SK-N-SH (cell line): ENCODE data around the gene ERN1. TPM values are rescaled to one million over a fixed set of nuclear protein-coding genes. Genes with fewer than 3 reads are reported as not detected.

Experiments
- CTCF ChIA-PET: fragments of 300-600, 350-600 bp; formaldehyde crosslinking; extraction: SDS; loops from one replicate; lab custom pipeline; 2021; lab: Yijun Ruan, JAX
- POLR2A ChIA-PET: fragments of 350-600 bp; sonication (Branson Sonifier 250); formaldehyde crosslinking; extraction: SDS; loops from one replicate; lab custom pipeline; 2020; ENCODE audit warnings: antibody characterized with exemption, inconsistent platforms; lab: Yijun Ruan, JAX
- DNase-seq: peaks from one replicate; pipeline ENCODE4 v3.0.0; 2012
- H2AFZ ChIP-seq: fragments of 200-600 bp; sonication (generic); 2 replicates; pipeline ENCODE4 v1.8.1; 2016; ENCODE audit warnings: antibody characterized with exemption, mild to moderate bottlenecking, low read depth
- H3F3A ChIP-seq: fragments of 200-600 bp; sonication (generic); replicated peaks from 2 replicates; pipeline ENCODE3; 2016; ENCODE audit warnings: antibody characterized with exemption, mild to moderate bottlenecking; ENCODE audit not compliant: insufficient read depth
- H3K27ac ChIP-seq, 2 experiments: fragments of 200-500 bp in 1 of 2; fragments of 200-600 bp in 1 of 2; sonication (Bioruptor generic) in 1 of 2; sonication (generic), shearing (Covaris generic) in 1 of 2; 2 replicates each; pipeline versions ENCODE4 v1.5.1 to v1.6.1; 2014 to 2016; ENCODE audit warnings: low read depth in 2 of 2, inconsistent platforms in 1 of 2, low read length in 1 of 2, mild to moderate bottlenecking in 1 of 2, mixed read lengths in 1 of 2
- H3K27me3 ChIP-seq: fragments of 200-600 bp; sonication (generic), shearing (Covaris generic); 2 replicates; pipeline ENCODE4 v1.6.1; 2016; ENCODE audit warnings: mixed run types; ENCODE audit not compliant: insufficient read depth
- H3K36me3 ChIP-seq, 2 experiments: fragments of 200-500 bp in 1 of 2; fragments of 200-600 bp in 1 of 2; sonication (Bioruptor generic) in 1 of 2; sonication (generic) in 1 of 2; replicated peaks in 1 of 2; 2 replicates each; pipeline versions ENCODE3 to v1.5.1; 2014 to 2016; ENCODE audit warnings: low read length in 1 of 2, mild to moderate bottlenecking in 1 of 2; ENCODE audit not compliant: insufficient read depth in 2 of 2, control insufficient read depth in 1 of 2
- H3K4me1 ChIP-seq, 2 experiments: fragments of 200-500 bp in 1 of 2; fragments of 200-600 bp in 1 of 2; sonication (Bioruptor generic) in 1 of 2; sonication (generic), shearing (Covaris generic) in 1 of 2; 2 replicates each; pipeline versions ENCODE4 v1.5.1 to v1.6.1; 2014 to 2016; ENCODE audit warnings: low read depth in 1 of 2, low read length in 1 of 2, mixed run types in 1 of 2; ENCODE audit not compliant: insufficient read depth in 2 of 2, control insufficient read depth in 1 of 2
- H3K4me2 ChIP-seq: fragments of 200-600 bp; sonication (generic), shearing (Covaris generic); 2 replicates; pipeline ENCODE4 v1.6.1; 2017; ENCODE audit warnings: mixed run types
- H3K4me3 ChIP-seq, 2 experiments: fragments of 200-500 bp in 1 of 2; fragments of 200-600 bp in 1 of 2; sonication (Bioruptor generic) in 1 of 2; sonication (generic), shearing (Covaris generic) in 1 of 2; 2 replicates each; pipeline versions ENCODE4 v1.5.1 to v1.8.1; 2014 to 2016; ENCODE audit warnings: low read depth in 2 of 2, inconsistent platforms in 1 of 2, low read length in 1 of 2, mild to moderate bottlenecking in 1 of 2, mixed read lengths in 1 of 2, moderate library complexity in 1 of 2
- H3K79me2 ChIP-seq: fragments of 200-600 bp; sonication (generic); 2 replicates; pipeline ENCODE4 v1.8.1; 2017; ENCODE audit warnings: mild to moderate bottlenecking; ENCODE audit not compliant: insufficient read depth
- H3K9ac ChIP-seq: fragments of 200-600 bp; sonication (generic); 2 replicates; pipeline ENCODE4 v1.6.1; 2017; ENCODE audit warnings: mixed run types
- H3K9me2 ChIP-seq: fragments of 200-600 bp; sonication (generic); 2 replicates; pipeline ENCODE4 v1.6.1; 2017; ENCODE audit warnings: mixed run types
- H3K9me3 ChIP-seq: fragments of 200-600 bp; sonication (generic); 2 replicates; pipeline ENCODE4 v1.6.1; 2017; ENCODE audit warnings: mixed run types, mild to moderate bottlenecking, moderate library complexity
- H4K20me1 ChIP-seq: fragments of 200-600 bp; sonication (generic); 2 replicates; pipeline ENCODE4 v1.6.1; 2017; ENCODE audit warnings: mild to moderate bottlenecking, mixed run types; ENCODE audit not compliant: insufficient read depth
- CTCF ChIP-seq: fragments of 200-600 bp; sonication (generic); IDR thresholded peaks from 2 replicates; pipeline ENCODE4 v1.6.1; 2017; ENCODE audit warnings: antibody characterized with exemption, mild to moderate bottlenecking, moderate library complexity
- ELF1 ChIP-seq: IDR thresholded peaks from 2 replicates; pipeline ENCODE4 v1.4.0; 2012
- FOXJ3 ChIP-seq: sonication (generic); formaldehyde crosslinking; IDR thresholded peaks from 2 replicates; pipeline ENCODE4 v1.5.1; 2020; ENCODE audit warnings: mild to moderate bottlenecking, missing genetic modification reagents
- GABPA ChIP-seq: IDR thresholded peaks from 2 replicates; pipeline ENCODE4 v1.4.0; 2012; ENCODE audit warnings: low read depth, mild to moderate bottlenecking
- JUND ChIP-seq: IDR thresholded peaks from 2 replicates; pipeline ENCODE4 v1.4.0; 2012
- MAX ChIP-seq: IDR thresholded peaks from 2 replicates; pipeline ENCODE4 v1.4.0; 2012; ENCODE audit warnings: low read depth
- MEF2A ChIP-seq: IDR thresholded peaks from 2 replicates; pipeline ENCODE4 v1.4.0; 2012; ENCODE audit warnings: low read depth, borderline replicate concordance
- MXI1 ChIP-seq: IDR thresholded peaks from 2 replicates; pipeline ENCODE4 v1.6.1; 2012; ENCODE audit warnings: mild to moderate bottlenecking, low read depth, low read length, improper control_type of control experiment
- RAD21 ChIP-seq: IDR thresholded peaks from 2 replicates; pipeline ENCODE4 v1.6.1; 2012; ENCODE audit warnings: mild to moderate bottlenecking, low read length
- RCOR1 ChIP-seq: fragments of 150-350 bp; IDR thresholded peaks from 2 replicates; pipeline ENCODE4 v1.6.1; 2017; ENCODE audit warnings: antibody characterized with exemption, low read length
- REST ChIP-seq: IDR thresholded peaks from 2 replicates; pipeline ENCODE4 v1.6.1; 2012; ENCODE audit warnings: mild to moderate bottlenecking, low read depth, low read length, moderate library complexity
- SIN3A ChIP-seq: IDR thresholded peaks from 2 replicates; pipeline ENCODE4 v1.6.1; 2012; ENCODE audit warnings: low read depth, mild to moderate bottlenecking, low read length, moderate library complexity, borderline replicate concordance
- SMC3 ChIP-seq: IDR thresholded peaks from 2 replicates; pipeline ENCODE4 v1.6.1; 2012; ENCODE audit warnings: low read depth, low read length, improper control_type of control experiment
- TCF12 ChIP-seq: IDR thresholded peaks from 2 replicates; pipeline ENCODE4 v1.4.0; 2012
- YY1 ChIP-seq: IDR thresholded peaks from 2 replicates; pipeline ENCODE4 v1.4.0; 2012; ENCODE audit warnings: low read depth, mild to moderate bottlenecking
- WGBS: methylation state at CpG from one replicate; pipeline ENCODE4 v1.1.6; 2017; ENCODE audit warnings: low lambda C conversion rate; 5-methylcytosine and 5-hydroxymethylcytosine counted together
- polyA plus RNA-seq, 3 experiments: library from polyadenylated mRNA; depleted of rRNA; stranded (reverse); fragments of >200 nt; gene quantifications; 2 replicates each; pipeline ENCODE4 v1.2.3, GENCODE V29; 2012
- TF ChIP-seq, protein P1 (sequence below): fragments of 150-350 bp; IDR thresholded peaks from 2 replicates; pipeline ENCODE4 v1.6.1; 2017; ENCODE audit warnings: antibody characterized with exemption, low read length, low read depth, borderline replicate concordance
- TF ChIP-seq, protein P2 (sequence below): IDR thresholded peaks from 2 replicates; pipeline ENCODE4; 2012

The ERN1 gene
- polyA plus RNA-seq, 1 of the 3 experiments (the other 2 are of a cell fraction) = 7.3 TPM

- Histone ChIP-seq H3K4me3 (no peak overlapping the region), H3K27ac (no peak overlapping the region), H3K79me2 (no peaks in the 10 kb centered on the region), H2AFZ (no peak overlapping the region), H3K4me2 (no peak overlapping the region), H3K36me3 (peaks cover 32 to 34% of the 10 kb centered on the region in 2 experiments), H3K9me3 (no peaks in the 10 kb centered on the region), H4K20me1 (no peaks in the 10 kb centered on the region), H3K27me3 (no peaks in the 10 kb centered on the region), H3K9ac (no peak overlapping the region), H3K9me2 (no peaks in the 10 kb centered on the region), H3K4me1 (no peaks in the 10 kb centered on the region), H3F3A (no peaks in the 10 kb centered on the region)
- 96% methylated on average over 3 of the region's 3 CpGs for WGBS
- ChIA-PET POLR2A (no interaction called here), CTCF (interaction anchor here (0.9 to 14.7 kb wide), 9 partner anchors 8 to 212 kb away, joined by 3 to 160 read pairs (median 4); partner anchors contain the start of gene ERN1)
- DNase-seq = no peak
- TF ChIP-seq MEF2A (no peak), SMC3 (no peak), REST (no peak), MXI1 (no peak), RAD21 (no peak), MAX (no peak), CTCF (no peak), ELF1 (no peak), YY1 (no peak), RCOR1 (no peak), SIN3A (no peak), FOXJ3 (no peak), TCF12 (no peak), GABPA (no peak), JUND (no peak)
- TF ChIP-seq, protein P1, sequence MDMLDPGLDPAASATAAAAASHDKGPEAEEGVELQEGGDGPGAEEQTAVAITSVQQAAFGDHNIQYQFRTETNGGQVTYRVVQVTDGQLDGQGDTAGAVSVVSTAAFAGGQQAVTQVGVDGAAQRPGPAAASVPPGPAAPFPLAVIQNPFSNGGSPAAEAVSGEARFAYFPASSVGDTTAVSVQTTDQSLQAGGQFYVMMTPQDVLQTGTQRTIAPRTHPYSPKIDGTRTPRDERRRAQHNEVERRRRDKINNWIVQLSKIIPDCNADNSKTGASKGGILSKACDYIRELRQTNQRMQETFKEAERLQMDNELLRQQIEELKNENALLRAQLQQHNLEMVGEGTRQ = no peak
- TF ChIP-seq, protein P2, sequence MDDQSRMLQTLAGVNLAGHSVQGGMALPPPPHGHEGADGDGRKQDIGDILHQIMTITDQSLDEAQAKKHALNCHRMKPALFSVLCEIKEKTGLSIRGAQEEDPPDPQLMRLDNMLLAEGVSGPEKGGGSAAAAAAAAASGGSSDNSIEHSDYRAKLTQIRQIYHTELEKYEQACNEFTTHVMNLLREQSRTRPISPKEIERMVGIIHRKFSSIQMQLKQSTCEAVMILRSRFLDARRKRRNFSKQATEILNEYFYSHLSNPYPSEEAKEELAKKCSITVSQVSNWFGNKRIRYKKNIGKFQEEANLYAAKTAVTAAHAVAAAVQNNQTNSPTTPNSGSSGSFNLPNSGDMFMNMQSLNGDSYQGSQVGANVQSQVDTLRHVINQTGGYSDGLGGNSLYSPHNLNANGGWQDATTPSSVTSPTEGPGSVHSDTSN = no peak
- TF ChIP-seq, all 33 proteins: peak for 0
Measured at GRCh38 chr17:64070213-64070612, 59.7 kb downstream of the ERN1 start.
